Smooth muscle cell (in vitro differentiated cells): ENCODE measurements around the gene LZTR1. TPM values are rescaled to one million over a fixed set of nuclear protein-coding genes. Genes with fewer than 3 reads are reported as not detected.
A peak's percentile ranks its signal among the peaks of the same experiment; 100 is the strongest.

Experiments used
- DNase-seq: peaks from one replicate; lab custom pipeline; 2025; ENCODE audit not compliant: unreplicated experiment; lab: John Stamatoyannopoulos, UW
- H2AFZ ChIP-seq: fragments of 200-600 bp; sonication (generic); 2 replicates; pipeline ENCODE4 v1.6.0; 2016; ENCODE audit warnings: antibody characterized with exemption, low read depth, mild to moderate bottlenecking
- H3F3A ChIP-seq: fragments of 200-600 bp; sonication (generic); 2 replicates; pipeline ENCODE4 v1.6.0; 2017; ENCODE audit warnings: antibody characterized with exemption, low read depth
- H3K27ac ChIP-seq: fragments of 200-600 bp; sonication (generic); 2 replicates; pipeline ENCODE4 v1.5.1; 2016; ENCODE audit warnings: low read depth, mild to moderate bottlenecking
- H3K27me3 ChIP-seq: fragments of 200-600 bp; sonication (generic); 2 replicates; pipeline ENCODE4 v1.6.1; 2016; ENCODE audit warnings: low read depth, mild to moderate bottlenecking
- H3K36me3 ChIP-seq: fragments of 200-600 bp; sonication (generic); 2 replicates; pipeline ENCODE4 v1.5.1; 2016; ENCODE audit warnings: low read depth
- H3K4me1 ChIP-seq: fragments of 200-600 bp; sonication (generic); 2 replicates; pipeline ENCODE4 v1.5.1; 2016; ENCODE audit warnings: low read depth
- H3K4me2 ChIP-seq: fragments of 200-600 bp; sonication (generic); 2 replicates; pipeline ENCODE4 v1.6.0; 2016; ENCODE audit warnings: mild to moderate bottlenecking
- H3K4me3 ChIP-seq: fragments of 200-600 bp; sonication (generic); 2 replicates; pipeline ENCODE4 v1.5.1; 2016; ENCODE audit warnings: mild to moderate bottlenecking
- H3K79me2 ChIP-seq: fragments of 200-600 bp; sonication (generic); 2 replicates; pipeline ENCODE4 v1.6.0; 2016; ENCODE audit warnings: low read depth, mild to moderate bottlenecking
- H3K9ac ChIP-seq: fragments of 200-600 bp; sonication (generic); 2 replicates; pipeline ENCODE4 v1.6.0; 2016; ENCODE audit warnings: low read depth
- H3K9me3 ChIP-seq: fragments of 200-600 bp; sonication (generic); replicated peaks from 2 replicates; pipeline ENCODE4 v1.5.1; 2016; ENCODE audit warnings: low read depth
- H4K20me1 ChIP-seq: fragments of 200-600 bp; sonication (generic); 2 replicates; pipeline ENCODE4 v1.6.0; 2016; ENCODE audit warnings: low read depth
- whole genome bisulfite sequencing: methylation state at CpG from one replicate; pipeline ENCODE4 v1.1.7; 2016; ENCODE audit warnings: low lambda C conversion rate; 5-methylcytosine and 5-hydroxymethylcytosine counted together
- polyA plus RNA-seq: library from polyadenylated mRNA; unstranded; fragments of >200 nt; fragmentation: Nextera tagmentation; extraction: Ambion mirVana; gene quantifications from 2 replicates; pipeline ENCODE4 v1.2.1, GENCODE V29; 2016
- total RNA-seq: library from RNA; depleted of rRNA; stranded (reverse); fragments of >200 nt; gene quantifications from 2 replicates; pipeline ENCODE4 v1.2.3, GENCODE V29; 2014
- TF ChIP-seq, protein P1 (sequence below): fragments of 200-600 bp; sonication (generic); IDR thresholded peaks from 2 replicates; pipeline ENCODE4 v1.5.1; 2017; ENCODE audit warnings: borderline replicate concordance, mild to moderate bottlenecking, antibody characterized with exemption; ENCODE audit not compliant: insufficient read depth, poor library complexity, severe bottlenecking

The LZTR1 gene
- total and polyA plus RNA-seq, 2 experiments from 2014 or later = 34.2 to 43.9 TPM

GRCh38 chr22:20945578-20945934, 36.5 kb upstream of the LZTR1 start:
- Histone ChIP-seq H3K27me3 (no peaks in the 10 kb centered on the region), H3K9me3 (no peaks in the 10 kb centered on the region), H2AFZ (no peak overlapping the region), H3K4me3 (no peak overlapping the region), H3K4me2 (no peak overlapping the region), H3K36me3 (no peaks in the 10 kb centered on the region), H3K27ac (peak overlapping the region; percentile 10), H4K20me1 (peaks cover 98% of the 10 kb centered on the region), H3K9ac (no peak overlapping the region), H3F3A (no peaks in the 10 kb centered on the region), H3K4me1 (no peaks in the 10 kb centered on the region), H3K79me2 (peaks cover 97% of the 10 kb centered on the region)
- WGBS = 100% methylated on average over 2 of the region's 2 CpGs
- no peak for DNase-seq
- TF ChIP-seq, protein P1, sequence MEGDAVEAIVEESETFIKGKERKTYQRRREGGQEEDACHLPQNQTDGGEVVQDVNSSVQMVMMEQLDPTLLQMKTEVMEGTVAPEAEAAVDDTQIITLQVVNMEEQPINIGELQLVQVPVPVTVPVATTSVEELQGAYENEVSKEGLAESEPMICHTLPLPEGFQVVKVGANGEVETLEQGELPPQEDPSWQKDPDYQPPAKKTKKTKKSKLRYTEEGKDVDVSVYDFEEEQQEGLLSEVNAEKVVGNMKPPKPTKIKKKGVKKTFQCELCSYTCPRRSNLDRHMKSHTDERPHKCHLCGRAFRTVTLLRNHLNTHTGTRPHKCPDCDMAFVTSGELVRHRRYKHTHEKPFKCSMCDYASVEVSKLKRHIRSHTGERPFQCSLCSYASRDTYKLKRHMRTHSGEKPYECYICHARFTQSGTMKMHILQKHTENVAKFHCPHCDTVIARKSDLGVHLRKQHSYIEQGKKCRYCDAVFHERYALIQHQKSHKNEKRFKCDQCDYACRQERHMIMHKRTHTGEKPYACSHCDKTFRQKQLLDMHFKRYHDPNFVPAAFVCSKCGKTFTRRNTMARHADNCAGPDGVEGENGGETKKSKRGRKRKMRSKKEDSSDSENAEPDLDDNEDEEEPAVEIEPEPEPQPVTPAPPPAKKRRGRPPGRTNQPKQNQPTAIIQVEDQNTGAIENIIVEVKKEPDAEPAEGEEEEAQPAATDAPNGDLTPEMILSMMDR = no peak

DNA sequence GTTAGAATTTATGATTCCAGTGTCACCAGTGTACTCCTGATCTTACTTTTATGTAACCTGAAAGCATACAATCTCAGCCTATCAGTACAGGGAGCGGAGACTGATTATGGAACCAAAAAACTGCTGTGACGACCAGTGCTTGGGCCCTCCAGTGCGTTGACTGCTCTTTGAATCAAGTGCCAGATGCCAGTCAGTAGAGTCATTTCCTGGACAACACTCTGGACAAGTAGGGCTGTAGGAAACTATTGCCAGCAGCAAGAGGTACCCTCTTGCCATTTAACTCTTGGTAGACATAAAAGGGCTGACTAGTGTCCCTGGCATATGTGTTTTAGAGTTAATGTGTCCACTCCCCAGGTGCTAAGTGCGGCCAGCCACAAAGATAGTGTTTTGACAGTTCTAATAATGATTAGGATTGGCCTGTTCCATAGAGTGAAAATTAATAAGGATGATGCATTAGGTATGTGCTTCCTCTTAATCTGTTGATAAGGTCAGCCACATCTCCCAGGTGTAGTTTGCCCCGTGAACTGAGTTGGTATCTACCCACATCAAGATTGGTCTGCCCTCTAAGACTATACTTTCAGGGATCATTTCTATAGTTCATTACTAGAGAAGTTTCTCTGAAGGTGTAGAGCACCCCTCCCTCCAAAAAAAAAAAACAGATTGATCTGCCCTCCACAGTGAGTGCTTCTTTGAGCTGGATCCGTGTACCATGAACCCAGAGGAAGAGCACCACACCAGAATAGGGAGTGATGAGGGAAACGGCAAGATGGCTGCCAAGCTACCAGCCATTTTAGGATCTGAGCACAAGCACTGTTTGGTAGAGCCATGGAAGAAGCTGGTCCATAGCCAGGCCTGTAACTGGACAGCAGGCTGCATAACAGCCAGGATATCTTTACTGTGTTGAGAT, 35.8 kb upstream of the LZTR1 start:
- H3K4me1 ChIP-seq = no peaks in the 10 kb centered on the region
- no peak overlapping the region for H3K9ac ChIP-seq
- no peaks in the 10 kb centered on the region for H3K9me3 ChIP-seq
- H3K79me2 ChIP-seq = peaks cover 90% of the 10 kb centered on the region
- no peaks in the 10 kb centered on the region for H3K36me3 ChIP-seq
- TF ChIP-seq, protein P1 = no peak
- H3K4me3 ChIP-seq = no peak overlapping the region
- peaks cover 99% of the 10 kb centered on the region for H4K20me1 ChIP-seq
- no peak overlapping the region for H3K4me2 ChIP-seq
- H3K27me3 ChIP-seq = no peaks in the 10 kb centered on the region
- no peak overlapping the region for H2AFZ ChIP-seq
- 82% methylated on average over 7 of the region's 7 CpGs for WGBS
- no peak for DNase-seq
- H3F3A ChIP-seq = peaks cover 1% of the 10 kb centered on the region
- peak overlapping the region; percentile 10 for H3K27ac ChIP-seq

- no peak overlapping the region for H2AFZ ChIP-seq
- H3K9me3 ChIP-seq = no peaks in the 10 kb centered on the region
- no peak overlapping the region for H3K4me3 ChIP-seq
- H3K36me3 ChIP-seq = no peaks in the 10 kb centered on the region
- H3K4me1 ChIP-seq = no peaks in the 10 kb centered on the region
- H4K20me1 ChIP-seq = peaks cover 100% of the 10 kb centered on the region
- TF ChIP-seq, protein P1 = no peak
- no peak overlapping the region for H3K9ac ChIP-seq
- no peak for DNase-seq
- no peak overlapping the region for H3K4me2 ChIP-seq
- H3K27me3 ChIP-seq = no peaks in the 10 kb centered on the region
- 100% methylated on average over 1 of the region's 1 CpG for WGBS
- peaks cover 88% of the 10 kb centered on the region for H3K79me2 ChIP-seq
- H3F3A ChIP-seq = peaks cover 8% of the 10 kb centered on the region
- H3K27ac ChIP-seq = no peak overlapping the region
Observed at GRCh38 chr22:20946991-20947390, 35.1 kb upstream of the LZTR1 start.
